Fibroblast of villous mesenchyme (primary cell): ENCODE data around the gene S100A2. TPM values are rescaled to one million over a fixed set of nuclear protein-coding genes. Genes with fewer than 3 reads are reported as not detected.

Experiments used
- DNase-seq: peaks from one replicate; pipeline ENCODE4 v3.0.0-alpha.2; 2010; ENCODE audit warnings: low read depth
- H3K4me3 ChIP-seq: 2 replicates; pipeline ENCODE4 v1.5.1; 2011; ENCODE audit warnings: low read depth, mild to moderate bottlenecking, low read length
- total RNA-seq: library from RNA; depleted of rRNA; stranded (reverse); fragments of >200 nt; gene quantifications from 2 replicates; pipeline ENCODE4 v1.2.3, GENCODE V29; 2012
- TF ChIP-seq, protein P1 (sequence below): IDR thresholded peaks from 2 replicates; pipeline ENCODE4 v1.5.1; 2012; ENCODE audit warnings: low read depth, mild to moderate bottlenecking, low read length; ENCODE audit not compliant: insufficient read depth

Gene S100A2
- total RNA-seq, 1 donor, result 2.2 TPM

DNA sequence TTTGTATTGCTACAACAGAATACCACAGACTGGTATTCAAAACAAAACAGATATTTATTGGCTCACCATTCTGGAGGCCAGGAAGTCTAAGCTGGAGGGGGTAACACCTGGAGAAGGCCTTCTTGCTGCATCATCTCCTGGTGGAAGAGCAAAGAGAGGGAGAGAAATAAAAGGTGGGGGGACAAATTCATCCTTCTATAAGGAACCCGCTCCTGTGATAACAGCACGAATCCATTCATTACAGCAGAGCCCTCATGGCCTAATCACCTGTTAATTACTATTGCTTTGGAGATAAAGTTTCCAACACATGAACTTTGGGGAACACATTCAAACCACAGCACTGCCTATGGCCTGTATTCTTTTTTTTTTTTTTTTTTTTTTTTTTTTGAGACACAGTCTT, 5.4 kb downstream of the S100A2 start:
- no peak for DNase-seq
- TF ChIP-seq, protein P1, sequence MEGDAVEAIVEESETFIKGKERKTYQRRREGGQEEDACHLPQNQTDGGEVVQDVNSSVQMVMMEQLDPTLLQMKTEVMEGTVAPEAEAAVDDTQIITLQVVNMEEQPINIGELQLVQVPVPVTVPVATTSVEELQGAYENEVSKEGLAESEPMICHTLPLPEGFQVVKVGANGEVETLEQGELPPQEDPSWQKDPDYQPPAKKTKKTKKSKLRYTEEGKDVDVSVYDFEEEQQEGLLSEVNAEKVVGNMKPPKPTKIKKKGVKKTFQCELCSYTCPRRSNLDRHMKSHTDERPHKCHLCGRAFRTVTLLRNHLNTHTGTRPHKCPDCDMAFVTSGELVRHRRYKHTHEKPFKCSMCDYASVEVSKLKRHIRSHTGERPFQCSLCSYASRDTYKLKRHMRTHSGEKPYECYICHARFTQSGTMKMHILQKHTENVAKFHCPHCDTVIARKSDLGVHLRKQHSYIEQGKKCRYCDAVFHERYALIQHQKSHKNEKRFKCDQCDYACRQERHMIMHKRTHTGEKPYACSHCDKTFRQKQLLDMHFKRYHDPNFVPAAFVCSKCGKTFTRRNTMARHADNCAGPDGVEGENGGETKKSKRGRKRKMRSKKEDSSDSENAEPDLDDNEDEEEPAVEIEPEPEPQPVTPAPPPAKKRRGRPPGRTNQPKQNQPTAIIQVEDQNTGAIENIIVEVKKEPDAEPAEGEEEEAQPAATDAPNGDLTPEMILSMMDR, result no peak
- H3K4me3 ChIP-seq, result no peak overlapping the region

DNA sequence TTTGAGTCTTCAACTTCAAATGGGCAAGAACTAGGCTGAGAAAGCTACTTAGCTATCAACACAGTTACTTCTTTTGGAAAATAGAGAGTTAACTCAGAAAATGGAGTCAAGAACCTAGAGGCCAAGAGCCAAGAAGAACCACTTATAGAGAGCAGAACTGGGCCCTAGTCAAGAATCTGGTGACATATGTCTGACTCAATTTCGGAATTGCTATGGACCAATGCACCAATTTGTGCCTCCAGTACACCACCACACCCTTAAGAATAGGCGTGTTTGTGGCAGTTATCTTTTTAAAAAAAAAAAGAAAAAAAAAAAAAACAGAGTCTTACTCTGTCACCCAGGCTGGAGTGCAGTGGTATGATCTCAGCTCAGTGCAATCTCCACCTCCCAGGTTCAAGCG, 7.8 kb downstream of the S100A2 start:
- TF ChIP-seq, protein P1, result no peak
- H3K4me3 ChIP-seq, result no peak overlapping the region
- no peak for DNase-seq

DNA sequence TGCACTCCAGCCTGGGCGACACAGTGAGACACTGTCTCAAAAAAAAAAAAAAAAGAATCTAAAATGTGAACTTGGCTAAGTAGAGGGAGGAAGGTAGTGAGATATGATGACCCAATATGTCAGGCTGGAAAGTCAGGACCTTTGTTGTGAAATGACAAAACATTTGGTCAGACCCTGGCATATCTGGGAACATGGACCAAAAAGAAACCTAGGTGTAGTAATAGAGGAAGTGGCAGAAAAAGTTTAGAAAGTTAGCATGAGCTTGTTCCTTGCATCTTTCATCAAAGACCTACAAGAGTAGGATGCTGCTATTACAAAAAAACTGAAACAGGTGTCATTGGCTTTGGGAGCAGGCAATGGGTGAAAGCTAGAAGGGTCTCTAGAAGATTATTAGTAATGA, 9.3 kb downstream of the S100A2 start:
- TF ChIP-seq, protein P1, result no peak
- no peak for DNase-seq
- H3K4me3 ChIP-seq, result no peak overlapping the region

DNA sequence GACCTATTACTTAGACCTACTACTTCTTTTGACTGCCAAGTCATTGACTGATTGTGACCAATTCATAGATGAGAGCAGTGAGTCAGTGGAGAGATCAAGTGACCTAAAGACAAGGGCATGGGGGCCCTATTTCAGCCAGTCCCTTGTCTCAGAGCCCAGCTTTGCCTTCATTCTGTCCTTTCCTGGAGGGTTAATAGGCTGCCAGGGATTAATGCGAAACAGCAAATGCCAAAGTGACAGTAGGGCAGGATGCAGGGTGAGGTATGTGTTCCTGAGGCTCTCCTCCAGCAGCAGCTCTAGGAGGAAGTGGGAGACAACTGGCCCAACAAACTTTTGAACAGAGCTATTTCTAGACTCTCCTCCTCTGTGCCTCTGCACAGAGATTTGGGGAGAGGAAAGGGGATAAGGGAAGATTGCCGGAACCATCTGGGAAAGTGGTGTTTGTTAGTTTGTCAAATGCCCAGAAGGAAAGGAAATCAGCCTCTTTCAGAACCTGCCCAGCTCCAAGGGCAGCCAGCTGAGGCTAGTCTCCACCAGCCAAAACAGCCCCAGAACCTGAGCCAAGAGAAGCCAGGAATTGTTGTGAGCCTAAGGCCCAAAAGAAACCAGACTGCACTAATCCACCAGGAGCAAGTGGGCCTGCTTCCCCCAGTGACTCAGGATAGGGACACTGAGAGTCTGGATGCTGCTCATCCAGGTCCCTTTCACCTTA, 11.7 kb downstream of the S100A2 start:
- no peak overlapping the region for H3K4me3 ChIP-seq
- DNase-seq, result no peak
- TF ChIP-seq, protein P1, result no peak

DNA sequence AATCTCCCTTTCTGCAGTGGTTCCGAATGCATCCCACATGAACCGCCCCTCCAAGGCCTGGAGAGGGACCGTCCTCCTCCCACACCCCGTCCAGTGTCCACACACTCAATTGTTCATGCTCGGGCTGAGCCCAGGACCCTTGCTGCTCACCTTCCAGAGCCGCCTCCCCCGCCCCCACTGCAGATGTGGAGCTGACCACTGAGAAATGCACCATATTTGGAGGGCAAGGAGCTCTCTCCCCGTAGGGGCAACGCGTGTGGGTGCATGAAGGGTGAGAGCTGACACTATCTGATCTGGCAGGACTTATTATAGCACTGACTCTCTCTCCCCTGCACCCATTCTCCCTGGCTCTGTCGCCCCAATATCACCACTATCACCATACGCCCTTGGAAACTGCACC, 12.5 kb downstream of the S100A2 start:
- no peak for DNase-seq
- no peak overlapping the region for H3K4me3 ChIP-seq
- TF ChIP-seq, protein P1, result no peak

DNA sequence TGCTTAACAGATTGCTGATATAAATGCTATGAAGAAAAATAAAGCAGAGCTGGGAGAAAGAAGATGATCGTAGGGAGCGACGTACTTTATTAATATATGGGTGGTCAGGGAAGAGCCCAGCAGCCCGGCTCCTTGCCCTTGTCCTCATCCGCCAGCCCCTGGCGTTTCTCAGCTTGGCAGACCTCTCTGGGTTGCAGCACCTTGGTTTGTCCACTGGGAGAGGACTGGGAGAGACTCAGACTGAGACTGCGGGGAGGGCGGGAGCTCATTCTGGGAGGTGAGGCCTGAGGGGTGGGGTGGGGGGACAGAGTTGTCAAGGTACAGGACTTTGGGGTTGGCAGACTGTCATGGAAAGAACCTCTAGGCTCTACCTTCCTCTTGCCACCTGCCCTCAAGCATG, 13.3 kb downstream of the S100A2 start:
- DNase-seq, result no peak
- TF ChIP-seq, protein P1, result no peak
- H3K4me3 ChIP-seq, result no peak overlapping the region
